ENCODE results near the gene EDAR.

GRCh38 chr2:108950369-108951135 is 38.5 kb downstream of the EDAR start:
- no peak for TF ChIP-seq CTCF (conservative IDR thresholded peaks at IDR 0.05 in 1 of 2, IDR thresholded peaks at IDR 0.05 in 1 of 2; ENCODE audit: low read depth in 1 of 2, low read length in 2 of 2)
- no peak for TF ChIP-seq EZH2 (IDR thresholded peaks at IDR 0.05; ENCODE audit: low read length, missing control alignments)

Measured in fibroblast of lung (primary cell).